Spleen (tissue), 7 donors: ENCODE measurements around the gene ATF7IP2.

Experiments used
- POLR2A ChIP-seq, 3 donors: fragments of 450-650 bp; IDR thresholded peaks; one replicate each; pipeline ENCODE4 v1.5.1; 2017; ENCODE audit warnings: antibody characterized with exemption in 3 of 3, mild to moderate bottlenecking in 1 of 3
- POLR2AphosphoS5 ChIP-seq, 3 donors: sonication (generic); formaldehyde crosslinking; IDR thresholded peaks; one replicate each; pipeline ENCODE4 v1.5.1; 2017; ENCODE audit warnings: antibody characterized with exemption in 3 of 3
- TF ChIP-seq, protein P1 (sequence below), 11 experiments: fragments of 200-600 bp in 7 of 11; fragments of 450-650 bp in 4 of 11; sonication (generic) in 4 of 11; IDR thresholded peaks in 8 of 11; conservative IDR thresholded peaks in 3 of 11; 1 replicate in 7 of 11; 2 replicates in 4 of 11; pipeline versions ENCODE4 v1.4.0 to v1.8.0; 2016 to 2021; ENCODE audit warnings: antibody characterized with exemption in 11 of 11, inconsistent platforms in 4 of 11, mild to moderate bottlenecking in 1 of 11
- donor health status: DM: no; HTN: no; CAD: no; lungs with moderate emphysema.
- donor health status: DM: no; HTN: no; CAD: no.
- donor health status: DM: no; HTN: no; CAD: no.

DNA sequence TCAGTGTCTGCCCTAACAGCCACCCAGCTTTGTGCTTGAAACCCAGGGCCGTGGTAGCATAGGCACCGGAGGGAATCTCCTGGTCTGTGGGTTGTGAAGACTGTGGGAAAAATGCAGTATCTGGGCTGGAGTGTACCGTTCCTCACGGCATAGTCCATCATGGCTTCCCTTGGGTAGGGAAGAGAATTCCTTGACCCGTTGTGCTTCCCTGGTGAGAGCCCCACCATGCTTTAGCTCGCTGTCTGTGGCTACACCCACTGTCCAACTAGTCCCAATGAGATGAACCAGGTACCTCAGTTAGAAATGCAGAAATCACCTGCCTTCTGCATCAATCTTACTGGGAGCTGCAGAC lies 67.3 kb downstream of the ATF7IP2 start:
- TF ChIP-seq, protein P1, sequence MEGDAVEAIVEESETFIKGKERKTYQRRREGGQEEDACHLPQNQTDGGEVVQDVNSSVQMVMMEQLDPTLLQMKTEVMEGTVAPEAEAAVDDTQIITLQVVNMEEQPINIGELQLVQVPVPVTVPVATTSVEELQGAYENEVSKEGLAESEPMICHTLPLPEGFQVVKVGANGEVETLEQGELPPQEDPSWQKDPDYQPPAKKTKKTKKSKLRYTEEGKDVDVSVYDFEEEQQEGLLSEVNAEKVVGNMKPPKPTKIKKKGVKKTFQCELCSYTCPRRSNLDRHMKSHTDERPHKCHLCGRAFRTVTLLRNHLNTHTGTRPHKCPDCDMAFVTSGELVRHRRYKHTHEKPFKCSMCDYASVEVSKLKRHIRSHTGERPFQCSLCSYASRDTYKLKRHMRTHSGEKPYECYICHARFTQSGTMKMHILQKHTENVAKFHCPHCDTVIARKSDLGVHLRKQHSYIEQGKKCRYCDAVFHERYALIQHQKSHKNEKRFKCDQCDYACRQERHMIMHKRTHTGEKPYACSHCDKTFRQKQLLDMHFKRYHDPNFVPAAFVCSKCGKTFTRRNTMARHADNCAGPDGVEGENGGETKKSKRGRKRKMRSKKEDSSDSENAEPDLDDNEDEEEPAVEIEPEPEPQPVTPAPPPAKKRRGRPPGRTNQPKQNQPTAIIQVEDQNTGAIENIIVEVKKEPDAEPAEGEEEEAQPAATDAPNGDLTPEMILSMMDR (IDR thresholded peaks at IDR 0.05 in 8 of 11, conservative IDR thresholded peaks at IDR 0.05 in 3 of 11), result no peak
- TF ChIP-seq POLR2A (IDR thresholded peaks at IDR 0.05) (no peak), POLR2AphosphoS5 (IDR thresholded peaks at IDR 0.05) (no peak)
